GM03348 (cell line): Measurements from ENCODE around the gene SMIM9.

Source experiments
- DNase-seq: peaks from one replicate; pipeline ENCODE4 v3.0.0; 2012; ENCODE audit warnings: low spot score

The SMIM9 gene

DNA sequence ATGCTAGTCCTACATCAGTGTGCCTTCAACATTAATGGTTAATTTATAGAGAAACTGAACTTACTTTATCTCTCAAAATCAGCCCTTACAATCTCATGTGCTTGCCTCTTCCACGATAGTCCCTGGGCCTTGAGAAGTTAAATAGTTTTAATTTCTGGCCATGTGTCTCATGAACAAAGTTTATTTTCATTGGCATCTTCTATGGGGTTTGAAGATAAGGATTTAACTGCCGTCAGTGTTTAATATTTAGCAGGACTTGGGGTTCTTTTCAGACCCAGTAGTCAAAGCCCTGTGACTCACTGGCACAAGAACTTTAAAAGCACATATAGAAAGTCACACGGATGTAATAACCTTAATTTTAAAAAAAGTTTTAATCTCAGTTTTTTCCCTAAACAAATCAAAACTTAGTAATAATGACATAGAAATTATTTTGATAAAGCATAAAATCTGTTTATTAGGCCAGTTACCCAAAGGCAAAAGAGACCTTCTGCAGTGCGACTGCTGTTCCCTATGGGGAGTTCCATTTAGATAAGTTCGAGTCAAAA is 19.1 kb downstream of the SMIM9 start:
- DNase-seq = no peak

DNA sequence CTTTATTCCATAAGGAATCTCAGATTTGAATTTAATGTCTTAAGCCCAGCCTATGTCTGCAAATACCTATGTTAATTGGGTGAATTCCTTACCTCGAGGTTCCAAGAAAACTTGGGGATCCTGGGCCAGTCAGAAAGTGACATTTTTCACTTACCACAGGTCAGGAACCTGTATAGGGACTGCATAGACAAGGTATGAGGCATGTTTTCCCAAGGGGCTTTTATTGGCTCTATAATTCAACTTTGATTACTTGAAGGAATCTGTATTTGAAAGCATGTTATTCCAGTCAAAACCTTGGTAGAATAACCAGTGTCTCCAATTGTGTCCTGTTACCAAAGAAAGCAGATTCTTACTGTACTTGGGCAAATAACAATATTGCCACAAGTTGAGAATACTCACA is 20.7 kb downstream of the SMIM9 start:
- DNase-seq = no peak

DNA sequence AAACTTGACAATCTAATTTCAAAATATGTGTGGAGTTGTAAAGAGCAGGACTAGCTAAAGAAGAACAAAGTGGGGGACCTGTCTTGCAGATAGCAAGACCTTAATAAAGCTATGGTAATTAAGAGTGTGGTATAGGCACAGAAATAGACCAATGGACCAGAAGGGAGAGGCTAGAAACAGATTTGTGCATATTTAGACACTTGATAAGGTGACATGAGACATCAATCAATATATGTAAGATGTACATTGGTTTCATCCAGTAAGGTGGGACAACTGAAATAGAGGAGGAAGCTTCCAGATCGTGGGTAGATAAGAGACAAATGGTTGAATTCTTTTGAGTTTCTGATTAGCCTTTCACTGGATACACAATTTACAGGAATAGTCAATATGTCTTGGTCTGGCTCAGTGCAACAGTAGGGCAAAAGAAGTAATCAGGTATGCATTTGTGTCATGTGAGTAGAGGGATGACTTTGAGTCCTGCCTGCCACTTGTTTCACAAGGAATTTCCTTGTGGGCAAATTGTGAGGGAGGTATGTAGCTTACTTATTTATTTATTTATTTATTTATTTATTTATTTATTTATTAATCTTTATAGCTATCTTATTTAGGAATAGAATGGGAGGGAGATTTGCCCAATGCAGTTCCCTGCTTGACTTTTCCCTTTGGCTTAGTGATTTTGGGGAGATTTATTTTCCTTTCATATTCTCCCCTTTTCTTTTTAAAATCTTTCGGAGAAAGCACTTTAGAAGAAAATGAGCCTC is 21.9 kb downstream of the SMIM9 start:
- no peak for DNase-seq

DNA sequence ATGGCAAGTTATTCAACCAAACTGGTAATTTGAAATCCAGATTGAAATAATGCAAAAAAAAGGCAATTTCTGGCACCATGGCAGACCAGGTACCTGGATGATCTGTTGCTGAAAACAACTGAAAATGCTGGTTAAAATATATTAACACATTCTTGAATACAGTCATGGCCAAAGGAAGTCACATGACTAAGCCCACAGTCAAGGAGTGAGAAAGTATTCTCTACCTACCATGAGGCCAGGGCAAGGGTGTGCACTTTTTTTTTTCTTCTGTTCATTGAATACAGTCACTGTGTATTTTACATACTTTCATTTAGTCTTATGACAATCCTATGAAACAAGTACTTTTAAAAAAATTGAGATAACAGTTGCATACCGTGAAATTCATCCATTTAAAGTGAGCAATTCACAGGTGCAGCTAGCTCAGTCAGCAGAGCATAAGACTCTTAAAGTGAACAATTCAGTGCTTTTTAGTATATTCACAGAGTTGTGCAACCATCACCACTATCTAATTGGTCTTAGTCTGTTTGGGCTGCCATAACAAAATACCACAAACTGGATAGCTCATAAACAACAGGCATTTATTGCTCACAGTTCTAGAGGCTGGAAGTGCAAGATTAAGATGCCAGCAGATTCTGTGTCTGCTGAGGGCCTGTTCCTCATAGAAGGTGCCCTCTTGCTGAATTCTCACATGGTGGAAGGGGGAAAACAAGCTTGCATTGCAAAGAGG is 24.4 kb downstream of the SMIM9 start:
- no peak for DNase-seq

DNA sequence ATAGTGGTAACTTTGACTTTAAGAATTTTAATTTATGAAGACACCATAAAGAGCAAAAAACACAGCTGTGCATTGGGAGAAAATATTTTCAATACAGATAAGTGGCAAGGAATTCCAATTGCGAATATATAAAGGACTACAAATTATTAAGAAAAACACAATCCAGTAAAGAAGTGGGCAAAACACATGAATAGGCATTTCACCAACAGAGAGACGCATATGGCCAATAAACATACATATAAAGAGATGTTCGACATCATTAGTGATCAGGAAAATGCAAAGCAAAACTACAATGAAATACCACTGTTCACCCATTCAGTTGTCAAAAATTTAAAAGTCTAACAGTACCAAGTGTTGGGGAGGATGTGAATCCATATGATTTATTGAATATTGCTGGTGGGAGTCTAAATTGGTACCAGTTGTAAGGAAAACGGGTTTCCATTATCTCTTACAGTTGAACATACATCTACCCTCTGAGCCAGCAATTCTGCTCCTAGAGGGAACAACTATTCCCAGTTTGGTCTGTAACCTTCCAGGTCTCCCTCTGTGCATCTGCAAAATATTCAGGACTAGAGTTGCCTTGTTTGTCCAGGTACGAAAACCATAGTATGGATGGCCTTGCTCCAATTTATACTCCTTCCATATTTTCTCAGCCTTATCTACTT is 27.5 kb downstream of the SMIM9 start:
- DNase-seq = no peak

DNA sequence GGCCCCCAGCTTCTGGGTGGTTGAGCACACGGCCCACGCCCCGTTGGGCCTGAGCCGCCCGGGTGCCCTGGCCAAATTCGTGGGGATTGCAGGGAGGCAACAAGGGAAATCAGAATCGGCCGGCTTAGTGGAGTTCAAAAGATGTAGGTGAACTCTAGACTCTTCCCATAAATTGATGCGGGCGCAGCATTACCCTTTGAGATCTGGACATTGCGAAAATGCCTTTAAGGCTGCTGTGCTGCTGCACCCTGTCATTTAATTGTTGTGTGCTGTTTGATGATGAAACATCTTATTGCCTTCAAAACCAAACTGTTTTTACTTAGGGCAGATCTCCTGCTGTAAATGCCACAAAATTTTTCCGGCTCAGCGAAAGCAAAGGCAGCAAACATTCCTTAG is 28.8 kb downstream of the SMIM9 start:
- DNase-seq = peak; percentile 22

DNA sequence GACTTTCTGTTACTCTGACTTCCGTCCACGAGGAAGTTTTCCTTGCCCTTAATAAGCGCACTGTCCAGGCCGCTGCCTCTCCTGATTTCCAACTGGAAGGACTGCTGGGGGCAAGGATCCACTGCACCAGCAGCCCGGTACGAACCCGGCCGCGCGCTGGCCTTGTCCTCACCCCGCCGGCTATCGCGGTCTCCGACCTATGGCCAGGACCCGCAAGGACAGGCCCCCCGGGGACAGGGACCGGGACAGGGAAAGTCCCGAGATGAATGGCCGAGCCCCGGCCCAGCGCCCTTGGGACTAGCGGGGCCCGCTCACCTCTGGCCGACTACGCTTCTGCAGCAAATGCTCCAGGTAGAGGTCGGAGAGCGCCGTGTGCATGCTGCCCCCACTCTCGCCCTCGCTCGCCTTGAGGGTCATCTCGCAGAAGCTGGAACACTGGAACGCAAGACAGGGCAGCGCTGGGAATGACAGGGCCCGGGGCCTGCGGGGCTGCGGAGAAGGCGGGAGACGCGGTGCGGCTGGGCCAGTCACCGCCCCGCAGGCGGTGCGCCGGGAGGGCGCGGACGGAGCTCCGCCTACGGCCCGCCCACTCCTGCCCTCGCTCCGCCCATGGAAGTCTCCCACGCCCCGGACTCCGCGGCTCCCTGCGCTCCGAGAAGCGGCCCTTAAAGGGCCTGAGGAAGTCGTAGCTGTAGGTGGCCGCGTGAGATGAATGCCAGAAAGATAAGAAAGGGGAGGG is 29.3 kb downstream of the SMIM9 start, which contains the start of gene MPP1:
TSS of gene MPP1 (minus strand) at position 529 of the 739 bp plus-strand sequence. CDS start at position 417, 112 bp downstream.
- DNase-seq = peak; percentile 92

DNA sequence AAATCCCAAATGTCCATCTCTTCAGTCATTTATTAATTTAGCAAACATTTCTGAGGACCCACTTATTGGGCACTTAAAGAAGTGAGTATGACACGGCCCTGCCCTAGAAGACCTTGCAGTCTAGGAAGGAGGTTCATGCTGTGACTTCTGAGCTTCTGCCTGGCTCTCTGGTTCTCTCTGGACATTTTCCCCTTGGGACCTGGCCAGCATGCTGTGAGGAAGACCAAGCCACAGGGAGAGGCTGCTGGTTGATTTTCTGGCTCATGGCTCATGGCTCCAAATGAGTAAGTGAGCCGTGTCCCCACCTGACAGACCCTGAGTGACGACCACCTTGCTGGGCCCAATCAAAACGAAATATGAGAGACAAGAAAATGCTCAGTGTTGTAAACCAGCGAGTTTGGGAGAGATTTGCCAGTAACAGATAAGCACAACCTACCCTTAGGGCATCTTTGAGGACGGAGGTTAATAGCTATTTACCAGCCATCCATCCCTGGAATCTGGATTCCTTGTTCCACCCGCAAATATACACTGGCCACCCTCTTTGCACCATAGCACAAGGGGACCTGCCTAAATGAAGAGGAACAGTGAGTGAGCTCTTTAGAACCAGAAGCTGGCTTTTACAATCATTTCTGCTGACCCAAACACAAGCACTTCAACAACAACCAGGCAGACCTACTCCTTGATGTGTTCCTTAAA is 30.1 kb downstream of the SMIM9 start:
- DNase-seq = no peak

DNA sequence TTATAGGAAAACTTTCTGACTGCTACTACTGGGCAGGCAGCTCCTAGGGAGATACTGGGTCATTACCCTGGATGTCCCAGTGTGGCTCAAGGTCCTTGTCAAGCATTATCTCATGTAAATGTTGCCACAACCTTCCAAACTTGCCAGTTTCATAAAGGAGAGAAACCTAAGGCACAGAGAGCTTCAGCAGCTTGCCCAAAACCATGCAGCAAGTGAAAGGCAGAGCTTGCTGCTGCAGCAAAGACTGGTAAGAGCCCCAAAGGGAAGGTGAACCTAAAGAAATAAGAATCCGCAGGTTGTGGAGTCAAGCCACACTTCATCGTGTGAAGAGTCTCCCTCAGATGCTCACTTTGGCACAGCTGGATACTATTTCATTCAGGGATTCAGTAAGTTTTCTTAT is 31.5 kb downstream of the SMIM9 start:
- DNase-seq = no peak

DNA sequence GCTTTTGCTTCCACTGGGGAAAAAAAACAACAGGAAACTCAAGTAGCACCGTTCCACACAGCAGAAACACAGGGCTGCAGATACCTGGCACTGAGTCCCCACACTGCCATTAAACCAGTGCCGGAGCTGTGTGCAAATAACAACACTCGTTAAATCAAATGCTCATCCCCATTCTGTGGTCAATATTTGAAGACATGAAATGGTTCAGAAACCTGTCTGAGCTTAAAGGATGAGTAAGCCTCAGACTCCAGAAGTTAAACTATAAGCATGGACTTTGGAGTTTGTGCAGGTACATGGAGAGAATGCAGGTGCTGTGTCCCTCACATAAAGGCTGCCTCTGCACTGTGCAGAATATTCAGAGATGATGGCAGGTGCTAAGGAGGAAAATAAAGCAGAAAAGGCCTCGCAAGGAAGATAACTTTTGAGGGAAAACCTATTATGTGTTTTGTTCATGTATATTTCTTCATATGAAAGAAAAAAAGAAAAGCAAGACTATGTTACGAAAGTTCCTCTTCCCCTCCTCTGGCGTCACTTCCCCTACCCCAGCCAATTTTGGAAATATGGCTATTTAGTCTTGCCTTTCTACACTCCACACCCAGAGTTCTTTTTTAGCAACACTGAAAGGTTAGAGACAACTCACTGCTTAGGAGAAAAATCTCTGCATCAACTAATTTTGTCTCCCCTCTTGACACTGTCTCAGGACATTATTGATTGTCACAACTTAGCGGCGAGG is 33.8 kb downstream of the SMIM9 start:
- no peak for DNase-seq

DNA sequence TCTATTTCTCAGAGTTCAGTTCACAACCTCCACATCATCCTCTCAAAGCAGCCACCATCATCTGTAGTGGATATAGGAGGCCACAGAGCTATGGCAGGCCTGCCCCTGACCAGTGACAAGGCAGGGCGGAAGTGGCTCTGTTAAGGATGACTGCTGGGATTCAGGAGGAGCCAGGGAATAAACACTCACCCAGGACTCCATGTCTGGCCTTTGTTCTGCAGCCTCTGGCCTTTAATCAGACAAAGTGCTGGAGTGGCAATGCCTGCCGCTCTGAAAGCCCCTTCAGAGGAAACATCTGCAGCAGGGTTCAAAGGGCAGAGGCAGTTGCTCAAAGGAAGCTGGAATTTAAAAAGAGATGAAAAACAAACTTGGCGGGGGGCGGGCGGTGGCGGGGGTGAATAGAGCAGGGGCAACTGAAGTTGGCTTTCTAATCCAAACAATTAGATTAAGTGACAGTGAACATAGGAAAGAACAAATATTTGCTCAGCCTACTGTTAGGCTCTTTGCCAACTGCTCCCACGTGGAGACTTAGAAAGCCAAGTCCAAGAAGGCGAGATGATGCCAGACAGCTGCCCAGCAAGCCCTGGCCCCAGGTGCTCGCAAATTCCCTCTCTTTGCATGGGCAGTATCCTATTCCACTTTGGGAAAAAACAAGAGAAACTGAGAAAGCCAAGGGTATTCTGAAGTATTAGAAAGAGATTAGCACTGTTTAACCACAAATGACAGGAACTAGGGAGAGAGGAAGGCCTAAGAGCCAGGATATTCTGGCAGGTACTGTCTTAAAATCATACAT is 34.7 kb downstream of the SMIM9 start:
- DNase-seq = no peak

DNA sequence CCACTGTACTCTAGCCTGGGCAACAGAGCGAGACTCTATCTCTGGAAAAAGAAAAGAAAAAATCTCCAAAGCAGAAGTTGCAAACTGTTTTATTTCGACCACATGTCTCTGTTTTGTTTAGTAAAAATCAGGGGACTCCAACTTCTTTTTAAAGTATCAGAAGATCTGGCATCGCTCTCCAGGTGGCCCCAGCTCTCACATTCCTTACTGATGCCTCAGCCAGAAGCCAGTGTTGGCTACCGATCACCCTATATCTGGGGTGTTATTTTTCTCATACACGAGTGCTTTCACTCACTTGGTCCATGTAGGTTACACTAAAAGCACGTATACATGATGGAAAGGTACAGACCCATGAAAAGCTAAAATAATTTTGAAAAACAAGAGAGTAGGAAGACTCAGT is 37.5 kb downstream of the SMIM9 start:
- no peak for DNase-seq

DNA sequence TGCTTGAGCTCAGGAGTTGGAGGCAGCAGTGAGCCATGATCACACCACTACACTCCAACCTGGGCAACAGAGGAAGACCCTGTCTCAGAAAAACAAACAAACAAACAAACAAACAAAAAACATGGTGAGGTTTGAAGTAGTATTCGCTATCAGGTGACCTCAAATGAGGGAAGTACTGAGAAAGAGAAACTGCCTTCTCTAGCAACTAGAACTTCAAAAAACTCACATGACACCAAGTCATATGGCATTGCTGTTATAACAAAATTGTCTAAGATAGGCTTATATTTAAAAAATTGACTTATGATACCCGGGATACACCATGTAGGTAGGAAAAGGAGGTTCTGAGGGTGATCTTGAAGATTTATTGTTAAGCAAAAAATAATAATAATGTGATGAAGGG is 39.4 kb downstream of the SMIM9 start:
- no peak for DNase-seq

DNA sequence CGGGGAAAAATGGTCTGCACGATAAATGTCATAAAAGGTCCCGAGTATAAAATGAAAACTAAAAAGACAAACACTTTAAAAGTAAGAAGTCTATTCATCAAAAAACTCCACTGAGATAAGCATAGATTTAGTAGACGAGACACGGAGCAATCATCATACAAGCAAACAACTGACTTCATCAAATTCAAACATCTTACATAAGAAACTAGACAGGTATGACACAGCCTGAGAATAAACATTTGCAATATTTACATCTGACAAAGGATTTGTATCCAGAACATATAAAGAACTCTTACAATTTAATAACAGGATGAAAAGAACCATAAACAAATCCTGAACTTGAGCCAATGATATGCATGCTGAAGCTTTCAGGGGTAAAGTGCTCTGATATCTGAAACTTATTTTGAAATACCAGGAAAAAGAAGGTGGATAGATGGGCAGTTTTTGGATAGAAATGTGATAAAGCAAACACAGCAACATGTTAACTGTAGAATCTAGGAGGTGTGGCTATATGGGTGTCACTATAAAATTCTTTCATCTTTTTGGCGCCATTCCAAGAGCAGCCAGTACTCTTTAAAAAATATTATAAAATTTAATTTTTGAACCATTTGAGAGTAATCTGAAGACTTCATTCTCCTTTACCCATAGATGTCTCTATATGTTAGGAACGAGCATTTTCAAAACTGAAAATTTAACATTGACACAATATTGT is 41.2 kb downstream of the SMIM9 start:
- no peak for DNase-seq

DNA sequence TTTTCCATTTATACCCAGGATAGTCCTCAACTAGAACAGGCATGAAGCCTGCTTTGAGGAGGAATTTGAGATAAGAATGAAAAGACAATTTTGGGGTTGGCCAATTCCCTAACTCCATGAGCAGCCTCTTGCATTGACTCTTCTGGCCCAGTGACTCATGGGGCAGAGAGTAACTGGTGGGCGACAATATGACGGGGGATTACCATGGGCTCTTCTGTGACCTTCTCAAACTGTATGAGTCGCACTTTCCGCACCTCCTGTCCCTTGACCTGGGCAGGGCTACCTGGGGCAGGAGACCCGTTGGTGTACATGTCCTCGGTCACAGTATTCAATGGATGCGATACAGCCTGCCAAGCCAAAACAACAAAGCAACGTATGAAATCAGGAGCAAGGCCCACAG is 42.5 kb downstream of the SMIM9 start:
- DNase-seq = no peak

DNA sequence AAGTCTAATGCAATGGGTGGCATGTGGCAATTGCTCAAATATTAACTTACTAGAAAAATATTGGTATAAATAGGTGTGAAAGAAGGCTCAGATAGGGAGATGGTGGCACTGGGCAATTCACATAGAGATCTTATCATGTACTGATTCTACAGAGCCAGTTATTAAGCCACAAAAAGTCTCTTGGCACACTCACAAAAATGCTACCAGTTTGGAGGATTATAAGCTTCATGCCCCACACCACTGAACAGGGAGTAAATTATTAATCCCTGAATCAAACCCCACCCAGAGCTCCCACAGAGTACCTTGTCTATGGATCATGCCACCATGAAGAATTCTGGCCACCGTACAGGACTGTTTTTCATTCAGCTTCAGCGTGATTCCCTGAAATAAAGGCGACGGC is 43.0 kb downstream of the SMIM9 start:
- DNase-seq = no peak

DNA sequence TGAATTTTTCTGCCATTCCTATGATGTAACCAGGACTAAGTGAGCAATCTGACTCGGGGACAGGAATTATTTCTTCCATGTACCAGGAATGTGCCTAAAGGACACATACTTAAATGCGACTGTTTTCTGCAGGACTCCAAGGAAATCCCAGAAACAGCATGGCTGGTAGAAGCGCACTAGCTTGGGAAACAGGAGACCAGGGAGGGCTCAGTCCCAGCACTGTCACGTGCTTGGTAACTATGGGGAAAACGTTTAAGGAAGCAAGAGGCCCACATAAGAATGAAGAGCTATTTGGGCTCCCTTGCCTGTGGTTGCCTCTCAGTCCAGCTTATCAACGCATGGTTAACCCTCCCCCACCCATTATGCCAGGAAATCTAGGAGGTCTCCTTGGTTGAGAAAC is 48.7 kb downstream of the SMIM9 start:
- no peak for DNase-seq

DNA sequence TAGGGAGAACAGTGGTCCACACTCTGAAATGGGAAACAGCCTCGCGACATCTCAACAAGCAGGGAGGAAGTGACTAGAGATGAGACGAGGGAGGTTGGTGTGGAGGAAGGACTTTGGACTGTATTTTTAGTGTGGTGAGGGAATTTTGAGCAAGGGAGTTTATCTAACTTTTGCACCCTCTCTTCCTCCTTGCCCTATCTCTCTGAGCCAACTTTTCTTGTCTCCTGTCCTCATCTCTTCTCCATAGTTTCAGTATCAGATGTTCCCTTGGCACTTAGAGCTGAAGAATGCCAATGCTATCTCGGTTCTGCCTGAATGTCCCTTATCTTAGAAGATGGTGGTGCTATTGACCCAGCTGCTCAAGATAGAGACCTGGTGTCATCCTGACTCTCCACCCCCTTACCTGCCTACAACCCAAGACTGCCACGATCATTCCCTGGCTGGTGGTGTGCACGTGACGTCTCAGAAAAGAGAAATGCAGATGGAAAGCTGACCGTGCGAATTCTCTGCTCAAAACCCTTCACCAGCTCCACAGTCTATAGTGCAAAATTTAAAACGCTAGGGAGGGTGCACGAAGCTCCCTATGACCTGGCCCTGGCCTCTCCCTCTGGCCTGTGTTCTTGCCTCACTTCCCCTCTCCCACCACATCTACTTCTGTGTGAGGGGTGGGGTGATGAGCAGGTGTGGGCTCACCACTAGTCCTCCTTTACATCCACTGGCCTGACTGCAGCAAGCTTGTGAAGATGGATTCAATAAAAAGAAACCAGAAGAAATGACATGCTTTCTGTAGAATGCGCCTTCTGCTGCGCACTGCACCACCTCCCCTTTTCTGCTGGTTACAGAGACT is 50.1 kb downstream of the SMIM9 start:
- DNase-seq = no peak
